ENCODE results near the gene GPR107.

DNA sequence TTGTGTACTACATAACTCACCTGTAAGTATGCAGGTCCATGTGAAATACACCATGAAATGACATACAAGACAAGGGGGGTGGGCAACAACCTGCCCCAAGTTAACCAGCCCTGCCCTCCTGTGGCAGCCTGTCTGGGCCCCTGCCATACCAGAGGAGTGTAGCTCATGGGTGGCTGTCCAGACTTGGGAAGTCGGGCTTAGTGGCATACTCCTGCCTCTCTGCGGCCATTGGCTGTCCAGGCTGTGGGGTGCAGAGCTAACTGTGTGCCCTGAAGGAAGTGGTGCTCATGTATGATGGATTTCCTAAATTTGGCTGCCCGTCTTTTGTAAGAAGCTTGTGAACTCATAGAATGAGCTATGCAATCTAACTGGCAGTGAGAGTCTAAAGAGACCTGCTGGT lies 47.0 kb downstream of the GPR107 start:
- TF ChIP-seq EZH2phosphoT487 (IDR thresholded peaks at IDR 0.05; ENCODE audit: insufficient read depth, low read depth) (no peak), EZH2 (IDR thresholded peaks at IDR 0.05; ENCODE audit: insufficient read depth, poor library complexity, severe bottlenecking) (no peak)

Data from GM23248 (cell line).